Measurements from ENCODE around the gene ANLN. TPM values are rescaled to one million over a fixed set of nuclear protein-coding genes. Genes with fewer than 3 reads are reported as not detected.

ANLN gene
- total and polyA plus RNA-seq, 9 of the 15 experiments (the other 6 are each of a cell fraction or from before 2014, with no cell fraction given): 18.1 to 66.2 (median 38.7) TPM

- TF ChIP-seq CCAR2 (IDR thresholded peaks at IDR 0.05; ENCODE audit: low read depth, low read length) (no peak), POLR3A (IDR thresholded peaks at IDR 0.05; ENCODE audit: borderline replicate concordance, extremely low read depth, insufficient read depth, insufficient read length) (no peak), GATA2 (CRISPR knock-in tag; IDR thresholded peaks at IDR 0.05) (no peak), EWSR1 (IDR thresholded peaks at IDR 0.05; ENCODE audit: borderline replicate concordance, low read depth, partially characterized antibody) (no peak), ZBTB12 (CRISPR knock-in tag; IDR thresholded peaks at IDR 0.05) (no peak), TFAM (CRISPR knock-in tag; conservative IDR thresholded peaks at IDR 0.05) (no peak), PCBP1 (IDR thresholded peaks at IDR 0.05; ENCODE audit: low read depth, low read length, poor library complexity, severe bottlenecking) (peak; percentile 52), ZNF586 (CRISPR knock-in tag; conservative IDR thresholded peaks at IDR 0.05) (no peak), ZNF354B (CRISPR knock-in tag; IDR thresholded peaks at IDR 0.05) (no peak), ZBTB43 (CRISPR knock-in tag; IDR thresholded peaks at IDR 0.05) (no peak), HES1 (IDR thresholded peaks at IDR 0.05; ENCODE audit: low read depth) (no peak), ZBTB2 (IDR thresholded peaks at IDR 0.05) (no peak), CLOCK (CRISPR knock-in tag; IDR thresholded peaks at IDR 0.05; ENCODE audit: borderline replicate concordance) (no peak), EHMT2 (IDR thresholded peaks at IDR 0.05) (no peak), ZBTB1 (CRISPR knock-in tag; IDR thresholded peaks at IDR 0.05; ENCODE audit: borderline replicate concordance, low read depth) (no peak), BACH1 (tag; IDR thresholded peaks at IDR 0.05) (no peak), NFIC (IDR thresholded peaks at IDR 0.05) (no peak), ATF4 (CRISPR knock-in tag; IDR thresholded peaks at IDR 0.05) (no peak)
These were observed 22.7 kb upstream of the ANLN start (continued) for GRCh38 chr7:36366718-36367560.
